ENCODE data around the gene SLC36A1. TPM values are rescaled to one million over a fixed set of nuclear protein-coding genes. Genes with fewer than 3 reads are reported as not detected.

The SLC36A1 gene
- total RNA-seq, 1 donor: 10.4 TPM

DNA sequence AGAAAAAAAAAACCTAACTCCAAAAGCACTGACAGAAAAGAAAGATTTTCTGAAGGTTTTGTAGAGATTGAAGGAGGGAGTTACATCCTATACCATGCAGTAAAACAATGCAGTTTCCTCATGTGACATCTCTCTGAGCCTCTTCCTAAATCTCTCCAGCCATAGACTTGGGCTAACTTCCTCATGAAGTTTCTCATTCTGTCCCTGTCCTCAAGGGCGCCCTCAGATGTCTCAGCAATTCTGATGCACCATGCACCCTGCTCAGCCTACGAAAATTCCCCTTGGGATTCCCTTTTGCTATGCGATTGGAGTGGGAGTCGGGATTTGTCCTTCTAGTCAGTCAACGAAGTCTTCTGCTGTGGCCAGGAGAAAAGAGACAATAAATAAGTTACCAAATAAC lies 74.8 kb downstream of the SLC36A1 start:
- no peak overlapping the region for H3K4me3 ChIP-seq (ENCODE audit: low read depth, low read length)
- TF ChIP-seq, protein P1, sequence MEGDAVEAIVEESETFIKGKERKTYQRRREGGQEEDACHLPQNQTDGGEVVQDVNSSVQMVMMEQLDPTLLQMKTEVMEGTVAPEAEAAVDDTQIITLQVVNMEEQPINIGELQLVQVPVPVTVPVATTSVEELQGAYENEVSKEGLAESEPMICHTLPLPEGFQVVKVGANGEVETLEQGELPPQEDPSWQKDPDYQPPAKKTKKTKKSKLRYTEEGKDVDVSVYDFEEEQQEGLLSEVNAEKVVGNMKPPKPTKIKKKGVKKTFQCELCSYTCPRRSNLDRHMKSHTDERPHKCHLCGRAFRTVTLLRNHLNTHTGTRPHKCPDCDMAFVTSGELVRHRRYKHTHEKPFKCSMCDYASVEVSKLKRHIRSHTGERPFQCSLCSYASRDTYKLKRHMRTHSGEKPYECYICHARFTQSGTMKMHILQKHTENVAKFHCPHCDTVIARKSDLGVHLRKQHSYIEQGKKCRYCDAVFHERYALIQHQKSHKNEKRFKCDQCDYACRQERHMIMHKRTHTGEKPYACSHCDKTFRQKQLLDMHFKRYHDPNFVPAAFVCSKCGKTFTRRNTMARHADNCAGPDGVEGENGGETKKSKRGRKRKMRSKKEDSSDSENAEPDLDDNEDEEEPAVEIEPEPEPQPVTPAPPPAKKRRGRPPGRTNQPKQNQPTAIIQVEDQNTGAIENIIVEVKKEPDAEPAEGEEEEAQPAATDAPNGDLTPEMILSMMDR (IDR thresholded peaks at IDR 0.05; ENCODE audit: insufficient read depth, low read depth, low read length): no peak
- no peak for DNase-seq (ENCODE audit: low read depth)

DNA sequence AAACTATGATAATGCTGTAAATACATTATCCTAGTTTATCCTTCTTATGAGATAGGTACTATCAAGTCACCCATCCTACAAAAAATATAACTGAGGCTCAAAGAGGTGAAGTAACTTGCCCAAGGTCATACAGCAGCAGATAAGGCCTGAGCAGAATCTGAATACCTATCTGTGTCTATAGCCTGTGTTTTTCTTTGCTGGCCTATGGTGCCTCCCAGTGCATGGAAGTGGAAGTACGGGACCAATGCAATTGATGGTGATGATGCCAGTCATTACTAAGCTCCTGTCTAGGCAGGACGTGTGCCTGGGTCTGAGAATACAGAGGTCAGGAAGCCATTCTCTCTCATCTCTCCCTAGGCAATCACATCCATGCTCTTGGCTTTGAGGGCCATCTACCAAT lies 75.9 kb downstream of the SLC36A1 start:
- TF ChIP-seq, protein P1 (IDR thresholded peaks at IDR 0.05; ENCODE audit: insufficient read depth, low read depth, low read length): peak; percentile 70
- no peak overlapping the region for H3K4me3 ChIP-seq (ENCODE audit: low read depth, low read length)
- peak; percentile 44 for DNase-seq (ENCODE audit: low read depth)

DNA sequence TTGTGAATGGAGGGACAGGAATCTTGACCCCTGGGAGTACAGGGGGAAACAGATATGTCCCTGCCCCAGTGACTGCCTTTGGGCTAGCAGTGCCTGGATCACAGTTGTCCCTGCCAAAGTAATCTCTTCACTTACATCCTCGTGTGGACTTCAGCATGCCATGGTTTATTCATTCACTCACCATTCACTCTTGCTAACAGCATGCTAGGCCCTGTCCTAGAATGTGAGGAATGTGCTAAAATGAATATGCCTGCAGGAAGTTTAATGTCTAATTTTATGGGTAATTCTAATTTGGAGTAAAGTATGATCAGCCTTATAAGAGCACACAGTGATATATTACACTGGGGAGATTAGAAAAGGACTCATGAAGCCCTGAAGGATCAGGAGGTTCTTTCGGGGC lies 80.8 kb downstream of the SLC36A1 start:
- TF ChIP-seq, protein P1 (IDR thresholded peaks at IDR 0.05; ENCODE audit: insufficient read depth, low read depth, low read length): no peak
- DNase-seq (ENCODE audit: low read depth): no peak
- no peak overlapping the region for H3K4me3 ChIP-seq (ENCODE audit: low read depth, low read length)

DNA sequence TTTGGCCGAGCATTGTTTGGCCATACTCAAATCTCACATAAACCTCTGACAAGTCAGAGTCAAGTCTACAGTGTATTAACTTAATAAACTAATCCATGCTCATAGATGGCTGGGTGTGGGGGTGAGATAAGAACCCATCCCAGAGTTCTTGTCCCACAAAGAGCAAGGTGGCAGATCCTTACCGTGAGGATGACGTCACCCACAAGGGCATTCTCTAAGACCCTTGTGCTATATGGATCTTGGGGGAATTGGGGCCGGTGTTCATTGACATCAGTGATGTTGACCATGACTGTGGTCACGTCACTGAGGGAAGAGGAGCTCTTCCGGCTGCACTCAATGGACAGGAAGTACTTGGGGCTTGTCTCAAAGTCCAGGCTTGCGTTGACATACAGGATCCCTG lies 81.6 kb downstream of the SLC36A1 start:
- TF ChIP-seq, protein P1 (IDR thresholded peaks at IDR 0.05; ENCODE audit: insufficient read depth, low read depth, low read length): no peak
- DNase-seq (ENCODE audit: low read depth): no peak
- no peak overlapping the region for H3K4me3 ChIP-seq (ENCODE audit: low read depth, low read length)

DNA sequence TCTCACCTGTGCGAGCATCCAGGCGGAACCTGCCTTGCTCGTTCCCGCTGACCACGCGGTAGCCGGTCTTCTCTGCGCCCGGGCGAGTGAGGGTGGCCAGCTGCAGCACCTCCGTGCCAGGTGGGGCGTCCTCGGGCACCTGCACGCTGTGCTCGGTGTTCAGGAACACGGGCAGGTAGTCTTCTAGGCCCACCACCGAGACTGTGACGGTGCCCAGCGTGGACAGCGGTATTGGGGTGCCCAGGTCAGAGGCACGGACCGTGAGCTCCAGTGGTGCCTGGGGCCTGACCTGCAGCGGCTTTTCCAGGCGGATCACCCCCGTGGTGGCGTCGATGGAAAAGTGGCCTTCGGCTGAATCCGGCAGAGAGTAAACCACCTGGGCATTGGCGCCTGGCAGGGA lies 84.2 kb downstream of the SLC36A1 start:
- TF ChIP-seq, protein P1 (IDR thresholded peaks at IDR 0.05; ENCODE audit: insufficient read depth, low read depth, low read length): no peak
- H3K4me3 ChIP-seq (ENCODE audit: low read depth, low read length): no peak overlapping the region
- no peak for DNase-seq (ENCODE audit: low read depth)

DNA sequence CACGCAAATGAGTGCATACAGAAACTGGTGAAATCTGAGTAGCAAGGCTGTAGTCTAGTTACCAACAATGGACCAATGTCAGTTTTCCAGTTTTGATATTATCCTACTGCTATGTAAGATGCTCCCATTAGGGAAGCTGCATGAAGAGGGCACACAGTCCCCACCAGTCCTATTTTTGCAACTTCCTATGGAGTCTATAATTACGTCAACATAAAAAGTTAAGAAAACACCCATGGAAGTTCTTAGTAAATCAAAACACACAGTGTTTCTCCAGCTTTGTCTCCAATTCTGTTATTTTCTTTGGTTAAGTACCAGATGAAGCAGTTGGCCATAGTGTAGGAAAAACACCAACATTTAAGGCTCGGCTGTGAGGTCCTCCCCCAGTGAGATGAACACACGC lies 85.0 kb downstream of the SLC36A1 start:
- DNase-seq (ENCODE audit: low read depth): no peak
- H3K4me3 ChIP-seq (ENCODE audit: low read depth, low read length): no peak overlapping the region
- TF ChIP-seq, protein P1 (IDR thresholded peaks at IDR 0.05; ENCODE audit: insufficient read depth, low read depth, low read length): no peak

DNA sequence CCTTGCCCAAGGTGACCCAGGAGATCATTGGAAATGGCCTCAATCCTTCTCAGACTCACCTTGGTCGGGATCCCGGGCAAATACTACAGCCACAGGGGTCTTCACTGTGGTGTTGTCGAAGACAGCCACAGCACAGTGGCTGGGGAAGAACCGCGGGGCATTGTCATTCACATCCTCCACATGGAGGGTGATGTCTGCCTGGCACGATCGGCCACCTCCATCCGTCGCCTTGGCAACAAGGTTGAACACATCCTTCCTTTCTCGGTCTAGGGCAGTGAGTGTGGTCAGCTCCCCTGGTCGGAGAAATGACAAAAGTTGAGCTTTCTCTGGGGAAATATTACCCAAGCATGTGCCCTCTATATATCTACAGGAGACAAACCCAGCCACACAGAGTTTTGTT lies 86.9 kb downstream of the SLC36A1 start:
- no peak overlapping the region for H3K4me3 ChIP-seq (ENCODE audit: low read depth, low read length)
- DNase-seq (ENCODE audit: low read depth): no peak
- TF ChIP-seq, protein P1 (IDR thresholded peaks at IDR 0.05; ENCODE audit: insufficient read depth, low read depth, low read length): no peak
